GM20431 (cell line): Measurements from ENCODE around the gene NAP1L5.

Experiments
- in situ Hi-C: fragments of 300-500 bp; cut with MseI, MboI; formaldehyde crosslinking; loops from one replicate; pipeline ENCODE4 v1.15.0; 2020; ENCODE audit warnings: low sequenced_read_pairs; ENCODE audit not compliant: unreplicated experiment

NAP1L5 gene

GRCh38 chr4:88673886-88674285 is 23.7 kb downstream of the NAP1L5 start:
- in situ Hi-C loops: loop anchor here (25.0 kb wide), 1 partner anchor 137 kb away; no protein-coding TSS in a partner anchor

GRCh38 chr4:88672987-88673386 is 24.6 kb downstream of the NAP1L5 start:
- in situ Hi-C loops: loop anchor here (25.0 kb wide), 1 partner anchor 136 kb away; no protein-coding TSS in a partner anchor

- in situ Hi-C loops: loop anchor here (25.0 kb wide), 1 partner anchor 124 kb away; no protein-coding TSS in a partner anchor
Observed at GRCh38 chr4:88661739-88662138, 35.9 kb downstream of the NAP1L5 start.

GRCh38 chr4:88660446-88661294 is 37.0 kb downstream of the NAP1L5 start:
- in situ Hi-C loops: loop anchor here (25.0 kb wide), 1 partner anchor 123 kb away; no protein-coding TSS in a partner anchor

- in situ Hi-C loops: loop anchor here (25.0 kb wide), 1 partner anchor 123 kb away; no protein-coding TSS in a partner anchor
Observed at GRCh38 chr4:88659890-88660208, 37.8 kb downstream of the NAP1L5 start.

GRCh38 chr4:88659055-88659889 is 38.4 kb downstream of the NAP1L5 start:
- in situ Hi-C loops: loop anchor here (25.0 kb wide), 1 partner anchor 122 kb away; no protein-coding TSS in a partner anchor

- in situ Hi-C loops: loop anchor here (25.0 kb wide), 1 partner anchor 118 kb away; no protein-coding TSS in a partner anchor
Observed at GRCh38 chr4:88655226-88655625, 42.4 kb downstream of the NAP1L5 start.

GRCh38 chr4:88653371-88653946 is 44.2 kb downstream of the NAP1L5 start:
- in situ Hi-C loops: loop anchor here (25.0 kb wide), 1 partner anchor 116 kb away; no protein-coding TSS in a partner anchor

- in situ Hi-C loops: loop anchor here (25.0 kb wide), 1 partner anchor 112 kb away; no protein-coding TSS in a partner anchor
Observed at GRCh38 chr4:88649716-88650115, 47.9 kb downstream of the NAP1L5 start.

- in situ Hi-C loops: no loop called here
Observed at GRCh38 chr4:88646528-88647280, 50.9 kb downstream of the NAP1L5 start.

GRCh38 chr4:88645994-88646393 is 51.6 kb downstream of the NAP1L5 start:
- in situ Hi-C loops: no loop called here
